ENCODE data around the gene USP16. TPM values are rescaled to one million over a fixed set of nuclear protein-coding genes. Genes with fewer than 3 reads are reported as not detected.
A peak's percentile ranks its signal among the peaks of the same experiment; 100 is the strongest.

USP16 gene
- total RNA-seq, 6 experiments from 2014 or later = 28.1 to 43.1 (median 37.1) TPM

DNA sequence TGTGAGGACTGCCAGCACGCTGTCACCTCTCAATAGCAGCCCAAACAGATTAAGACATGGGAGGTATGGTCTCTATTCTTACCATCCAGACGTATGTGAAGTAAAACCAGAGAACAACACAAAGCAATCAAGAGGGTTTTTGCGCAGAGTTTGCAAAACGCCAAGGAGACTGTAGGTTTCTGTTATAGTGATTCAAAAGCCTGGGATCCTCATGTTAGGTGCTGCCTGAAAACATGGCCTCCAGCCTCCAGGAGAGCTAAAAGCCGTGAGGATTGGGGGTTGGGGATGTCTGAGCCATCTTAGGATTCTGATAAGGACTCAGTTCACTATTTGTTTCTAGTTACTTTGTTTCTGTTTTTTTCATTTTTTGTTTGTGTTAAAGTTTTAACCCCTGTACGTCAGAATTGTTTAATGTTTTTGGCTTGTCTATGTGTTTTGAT, 53.2 kb downstream of the USP16 start:
- TF ChIP-seq, protein P1, sequence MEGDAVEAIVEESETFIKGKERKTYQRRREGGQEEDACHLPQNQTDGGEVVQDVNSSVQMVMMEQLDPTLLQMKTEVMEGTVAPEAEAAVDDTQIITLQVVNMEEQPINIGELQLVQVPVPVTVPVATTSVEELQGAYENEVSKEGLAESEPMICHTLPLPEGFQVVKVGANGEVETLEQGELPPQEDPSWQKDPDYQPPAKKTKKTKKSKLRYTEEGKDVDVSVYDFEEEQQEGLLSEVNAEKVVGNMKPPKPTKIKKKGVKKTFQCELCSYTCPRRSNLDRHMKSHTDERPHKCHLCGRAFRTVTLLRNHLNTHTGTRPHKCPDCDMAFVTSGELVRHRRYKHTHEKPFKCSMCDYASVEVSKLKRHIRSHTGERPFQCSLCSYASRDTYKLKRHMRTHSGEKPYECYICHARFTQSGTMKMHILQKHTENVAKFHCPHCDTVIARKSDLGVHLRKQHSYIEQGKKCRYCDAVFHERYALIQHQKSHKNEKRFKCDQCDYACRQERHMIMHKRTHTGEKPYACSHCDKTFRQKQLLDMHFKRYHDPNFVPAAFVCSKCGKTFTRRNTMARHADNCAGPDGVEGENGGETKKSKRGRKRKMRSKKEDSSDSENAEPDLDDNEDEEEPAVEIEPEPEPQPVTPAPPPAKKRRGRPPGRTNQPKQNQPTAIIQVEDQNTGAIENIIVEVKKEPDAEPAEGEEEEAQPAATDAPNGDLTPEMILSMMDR (IDR thresholded peaks at IDR 0.05) = no peak
- H3K4me3 Mint-ChIP-seq = peak overlapping the region; percentile 89
- H3K4me1 Mint-ChIP-seq (ENCODE audit: low read depth) = peaks cover 63% of the 10 kb centered on the region
- DNase-seq = no peak
- H3K27ac Mint-ChIP-seq = peak overlapping the region; percentile 87
- no peaks in the 10 kb centered on the region for H3K9me3 Mint-ChIP-seq
- peaks cover 8% of the 10 kb centered on the region for H3K36me3 Mint-ChIP-seq (ENCODE audit: low read depth)
- peaks cover 3% of the 10 kb centered on the region for H3K27me3 Mint-ChIP-seq (ENCODE audit: insufficient read depth)

DNA sequence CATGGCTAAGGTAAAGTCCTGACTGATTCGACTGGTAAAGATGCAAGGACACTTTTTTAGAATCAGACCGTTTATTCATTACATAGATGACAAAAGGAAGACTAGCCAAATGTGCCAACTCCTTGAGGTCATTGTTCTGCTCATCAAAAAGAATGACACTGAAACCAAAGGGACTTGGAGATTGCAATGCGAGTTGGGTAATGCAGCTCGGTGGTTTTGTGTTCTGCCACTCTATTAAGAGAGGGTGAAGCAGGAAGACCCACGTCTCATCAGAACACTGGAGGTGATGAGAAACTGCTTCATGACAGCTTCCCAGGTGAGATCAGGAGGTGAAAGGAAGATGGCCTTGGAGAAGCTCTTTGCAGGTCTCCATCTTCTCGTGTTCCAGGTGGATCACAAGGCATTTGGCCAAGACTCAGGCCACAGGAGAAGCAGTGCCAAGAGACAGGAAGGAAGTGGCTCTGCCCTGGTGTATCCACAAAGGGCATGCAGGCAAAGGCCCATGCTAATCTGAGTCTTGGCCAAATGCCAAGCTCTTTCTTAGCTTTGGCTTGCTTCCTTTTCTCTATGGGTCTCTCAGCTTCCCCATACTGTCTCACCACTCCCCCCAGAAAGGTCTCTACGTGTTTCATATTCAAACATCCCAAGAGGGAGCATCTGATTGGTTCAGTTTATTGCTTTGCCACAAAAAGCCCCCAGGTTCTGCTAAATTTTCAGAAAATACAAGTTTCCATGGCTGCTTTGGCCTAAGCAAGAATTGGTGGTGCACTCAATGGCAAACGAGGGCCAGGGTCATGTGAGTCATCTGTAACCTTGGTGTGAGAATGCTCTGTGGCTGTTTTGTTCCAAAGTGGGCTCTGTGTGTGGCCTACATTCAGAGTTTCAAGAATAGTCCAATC, 54.6 kb downstream of the USP16 start:
- TF ChIP-seq, protein P1 (IDR thresholded peaks at IDR 0.05) = no peak
- Mint-ChIP-seq H3K36me3 (ENCODE audit: low read depth) (no peaks in the 10 kb centered on the region), H3K9me3 (no peaks in the 10 kb centered on the region), H3K27ac (no peak overlapping the region), H3K4me1 (ENCODE audit: low read depth) (peaks cover 62% of the 10 kb centered on the region), H3K27me3 (ENCODE audit: insufficient read depth) (no peaks in the 10 kb centered on the region; the same call in 1 of the 2 replicates), H3K4me3 (no peak overlapping the region)
- DNase-seq = no peak

DNA sequence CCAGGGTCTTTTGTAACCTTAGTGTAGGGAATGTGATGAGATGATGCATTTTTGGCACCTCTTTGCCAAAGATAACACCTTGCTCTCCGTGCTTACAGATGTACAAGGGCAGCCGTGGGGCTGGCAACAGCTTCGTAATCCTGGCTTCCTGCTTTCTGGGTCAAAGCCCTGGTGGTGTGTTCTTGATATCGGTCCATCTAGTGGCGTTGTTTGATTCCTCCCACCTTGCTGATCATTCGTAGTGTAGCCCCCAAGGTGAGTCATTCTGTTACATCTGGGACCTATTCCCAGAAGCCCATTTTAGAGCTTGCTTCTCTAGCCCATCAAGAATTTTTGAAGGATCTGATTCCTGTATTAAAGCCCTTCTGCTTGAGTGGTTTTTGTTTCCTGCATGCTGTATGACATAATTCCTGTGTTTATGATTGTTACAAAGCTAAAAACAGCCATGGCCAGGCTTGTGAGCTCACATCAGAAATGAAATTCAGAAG, 56.0 kb downstream of the USP16 start:
- TF ChIP-seq, protein P1 (IDR thresholded peaks at IDR 0.05) = no peak
- H3K36me3 Mint-ChIP-seq (ENCODE audit: low read depth) = no peaks in the 10 kb centered on the region
- no peak for DNase-seq
- H3K27me3 Mint-ChIP-seq (ENCODE audit: insufficient read depth) = no peaks in the 10 kb centered on the region; the same call in 1 of the 2 replicates
- no peaks in the 10 kb centered on the region for H3K9me3 Mint-ChIP-seq
- H3K4me1 Mint-ChIP-seq (ENCODE audit: low read depth) = peaks cover 66% of the 10 kb centered on the region
- no peak overlapping the region for H3K4me3 Mint-ChIP-seq
- no peak overlapping the region for H3K27ac Mint-ChIP-seq

DNA sequence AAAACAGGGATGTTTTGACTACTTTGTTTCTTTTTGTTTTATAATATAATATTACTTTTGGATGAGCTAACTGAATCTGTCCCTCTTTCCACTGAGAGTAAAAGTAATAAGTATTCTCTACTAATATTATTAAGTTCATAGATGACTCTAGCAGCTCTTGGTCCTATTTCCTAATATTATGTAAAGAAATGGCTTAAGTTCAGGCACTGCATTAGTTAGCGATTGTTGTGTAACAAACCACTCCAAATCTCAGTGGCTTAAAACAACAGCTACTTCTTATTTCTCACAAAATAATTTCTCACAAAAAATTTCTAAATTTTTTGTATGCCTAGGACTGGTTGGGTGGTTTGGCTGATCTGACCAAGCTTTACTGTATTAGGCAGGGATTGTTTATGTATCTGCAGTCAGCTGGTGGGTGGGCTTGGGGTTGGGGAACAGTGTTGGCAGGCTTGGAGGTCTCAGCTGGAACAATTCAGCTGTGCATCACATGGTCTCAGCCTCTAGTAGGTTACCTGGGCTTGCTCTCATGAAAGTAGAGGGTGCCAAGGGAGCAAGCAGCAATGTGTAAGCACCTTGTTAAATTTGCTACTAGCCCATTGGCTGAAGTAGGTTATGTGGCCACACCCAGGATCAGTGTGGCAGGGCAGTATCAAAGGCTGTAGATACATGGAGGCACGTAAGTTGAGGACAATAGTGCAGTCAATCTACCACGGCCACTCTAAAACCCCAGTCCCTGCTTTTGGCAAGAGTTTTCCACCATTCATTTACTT, 57.8 kb downstream of the USP16 start:
- H3K36me3 Mint-ChIP-seq (ENCODE audit: low read depth) = no peaks in the 10 kb centered on the region
- no peak overlapping the region for H3K27ac Mint-ChIP-seq
- no peak for DNase-seq
- H3K9me3 Mint-ChIP-seq = no peaks in the 10 kb centered on the region
- peaks cover 60% of the 10 kb centered on the region for H3K4me1 Mint-ChIP-seq (ENCODE audit: low read depth)
- TF ChIP-seq, protein P1 (IDR thresholded peaks at IDR 0.05) = no peak
- peaks cover 2% of the 10 kb centered on the region; the same call in 1 of the 2 replicates for H3K27me3 Mint-ChIP-seq (ENCODE audit: insufficient read depth)
- no peak overlapping the region for H3K4me3 Mint-ChIP-seq

DNA sequence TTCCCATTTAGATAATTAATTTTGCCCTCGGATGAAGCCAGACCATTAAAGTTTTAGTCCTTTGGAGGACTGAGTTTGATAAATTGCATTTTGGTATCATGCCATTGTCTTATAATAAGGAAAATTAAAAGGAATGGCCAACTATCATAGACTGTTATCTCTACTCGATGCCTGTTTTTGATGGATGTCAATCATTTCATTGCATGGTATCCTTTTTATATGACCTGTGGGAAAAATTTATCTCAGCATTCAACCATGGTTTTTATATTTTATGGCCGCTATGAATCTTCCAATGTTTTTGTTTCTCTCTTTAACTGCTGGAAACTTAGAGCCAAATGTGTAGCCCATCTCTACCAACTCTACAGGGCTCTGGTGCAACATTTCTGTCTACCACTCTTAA, 58.8 kb downstream of the USP16 start:
- Mint-ChIP-seq H3K9me3 (no peaks in the 10 kb centered on the region), H3K4me3 (no peak overlapping the region), H3K27ac (no peak overlapping the region), H3K36me3 (ENCODE audit: low read depth) (no peaks in the 10 kb centered on the region), H3K27me3 (ENCODE audit: insufficient read depth) (peaks cover 2% of the 10 kb centered on the region; the same call in 1 of the 2 replicates), H3K4me1 (ENCODE audit: low read depth) (peaks cover 51% of the 10 kb centered on the region)
- TF ChIP-seq, protein P1 (IDR thresholded peaks at IDR 0.05) = no peak
- no peak for DNase-seq

Measured in HFFc6 (cell line).